ENCODE data around the gene RNF2. TPM values are rescaled to one million over a fixed set of nuclear protein-coding genes. Genes with fewer than 3 reads are reported as not detected.

Gene RNF2
- total and polyA plus RNA-seq, 2 donors (not counting 3 experiments of a cell fraction or from before 2014, with no cell fraction given), result 13.6 to 30.6 TPM

DNA sequence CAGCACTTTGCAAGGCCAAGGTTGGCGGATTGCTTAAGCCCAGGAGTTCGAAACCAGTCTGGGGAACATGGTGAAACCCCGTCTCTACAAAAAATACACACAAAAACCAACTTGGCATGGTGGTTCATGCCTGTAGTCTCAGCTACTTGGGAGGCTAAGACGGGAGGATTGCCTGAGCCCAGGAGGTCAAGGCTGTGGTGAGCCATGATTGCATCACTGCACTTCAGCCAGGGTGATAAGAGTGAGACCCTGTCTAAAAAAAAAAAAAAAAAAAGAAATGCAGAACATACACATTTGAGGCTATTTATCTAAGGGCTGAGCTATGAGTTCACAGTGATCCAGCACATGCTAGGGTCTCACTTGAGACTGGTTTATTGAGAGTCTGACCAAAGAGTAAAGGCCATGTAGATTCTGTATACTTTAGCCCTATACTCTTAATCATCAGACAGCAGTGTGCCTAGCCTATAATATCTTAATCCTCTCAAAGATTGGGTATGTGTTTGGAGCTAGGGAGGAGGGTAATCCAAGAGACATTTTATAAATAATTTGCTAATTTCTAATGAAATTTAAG lies 23.9 kb downstream of the RNF2 start:
- Histone ChIP-seq H3K36me3 (ENCODE audit: control insufficient read depth in 2 of 2, extremely low read depth in 1 of 2, insufficient read depth in 2 of 2, low read length in 2 of 2) (no peaks in the 10 kb centered on the region), H3K27me3 (ENCODE audit: control insufficient read depth in 2 of 2, insufficient read depth in 2 of 2, low read length in 2 of 2) (no peaks in the 10 kb centered on the region), H3K4me1 (ENCODE audit: control insufficient read depth, extremely low read depth, insufficient read depth, low read length) (no peaks in the 10 kb centered on the region), H2AFZ (ENCODE audit: low read depth, low read length) (no peak overlapping the region), H3K27ac (ENCODE audit: insufficient read depth, low read depth, low read length) (no peak overlapping the region), H3K9me3 (replicated peaks; ENCODE audit: control insufficient read depth, insufficient read depth, low read length) (no peaks in the 10 kb centered on the region), H3K4me2 (ENCODE audit: insufficient read depth, low read length) (no peak overlapping the region), H3K4me3 (replicated peaks in 1 of 3; ENCODE audit: insufficient read depth in 1 of 3, low read depth in 1 of 3, low read length in 3 of 3) (no peak overlapping the region), H3K79me2 (ENCODE audit: control insufficient read depth, insufficient read depth, low read length) (peaks cover 55% of the 10 kb centered on the region), H3K9me1 (replicated peaks; ENCODE audit: control insufficient read depth, extremely low read depth, insufficient read depth, low read length) (no peaks in the 10 kb centered on the region), H3K9ac (replicated peaks; ENCODE audit: extremely low read depth, insufficient read depth, low read length) (no peak overlapping the region), H4K20me1 (replicated peaks; ENCODE audit: control insufficient read depth, extremely low read depth, insufficient read depth, low read length) (peaks cover 3% of the 10 kb centered on the region)
- no peak for FAIRE-seq
- intact Hi-C loops (cut with micrococcal nuclease) (no loop called here), dilution Hi-C loops (cut with MboI; ENCODE audit: extremely low pct_ligation_motif_present, low sequenced_read_pairs) (no loop called here)
- ChIA-PET POLR2A (no interaction called here), CTCF (interaction anchor here (1.0 kb wide), 2 partner anchors 82 to 101 kb away, joined by 3 to 4 read pairs; no protein-coding TSS in a partner anchor)
- DNase-seq (ENCODE audit: low read depth, low spot score), result no peak
- BruUV-seq (replicated peaks), result no TSS peak
- TF ChIP-seq FOS (IDR thresholded peaks at IDR 0.05; ENCODE audit: borderline replicate concordance, insufficient read depth, low read length) (no peak), EZH2 (IDR thresholded peaks at IDR 0.05; ENCODE audit: borderline replicate concordance, low read depth, low read length, severe bottlenecking) (no peak), JUN (IDR thresholded peaks at IDR 0.05; ENCODE audit: borderline replicate concordance, insufficient read depth, insufficient read length, low read depth) (no peak), POLR2AphosphoS5 (IDR thresholded peaks at IDR 0.05; ENCODE audit: insufficient read depth, low read depth, low read length) (no peak), POLR2A (IDR thresholded peaks at IDR 0.05; ENCODE audit: low read depth, low read length) (no peak), MYC (IDR thresholded peaks at IDR 0.05; ENCODE audit: low read depth, low read length) (no peak), GATA2 (IDR thresholded peaks at IDR 0.05; ENCODE audit: insufficient read depth, insufficient read length, low read depth, low read length) (no peak)
- TF ChIP-seq, protein P1, sequence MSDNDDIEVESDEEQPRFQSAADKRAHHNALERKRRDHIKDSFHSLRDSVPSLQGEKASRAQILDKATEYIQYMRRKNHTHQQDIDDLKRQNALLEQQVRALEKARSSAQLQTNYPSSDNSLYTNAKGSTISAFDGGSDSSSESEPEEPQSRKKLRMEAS (IDR thresholded peaks at IDR 0.05; ENCODE audit: insufficient read depth, insufficient read length), result no peak
- TF ChIP-seq, protein P2, sequence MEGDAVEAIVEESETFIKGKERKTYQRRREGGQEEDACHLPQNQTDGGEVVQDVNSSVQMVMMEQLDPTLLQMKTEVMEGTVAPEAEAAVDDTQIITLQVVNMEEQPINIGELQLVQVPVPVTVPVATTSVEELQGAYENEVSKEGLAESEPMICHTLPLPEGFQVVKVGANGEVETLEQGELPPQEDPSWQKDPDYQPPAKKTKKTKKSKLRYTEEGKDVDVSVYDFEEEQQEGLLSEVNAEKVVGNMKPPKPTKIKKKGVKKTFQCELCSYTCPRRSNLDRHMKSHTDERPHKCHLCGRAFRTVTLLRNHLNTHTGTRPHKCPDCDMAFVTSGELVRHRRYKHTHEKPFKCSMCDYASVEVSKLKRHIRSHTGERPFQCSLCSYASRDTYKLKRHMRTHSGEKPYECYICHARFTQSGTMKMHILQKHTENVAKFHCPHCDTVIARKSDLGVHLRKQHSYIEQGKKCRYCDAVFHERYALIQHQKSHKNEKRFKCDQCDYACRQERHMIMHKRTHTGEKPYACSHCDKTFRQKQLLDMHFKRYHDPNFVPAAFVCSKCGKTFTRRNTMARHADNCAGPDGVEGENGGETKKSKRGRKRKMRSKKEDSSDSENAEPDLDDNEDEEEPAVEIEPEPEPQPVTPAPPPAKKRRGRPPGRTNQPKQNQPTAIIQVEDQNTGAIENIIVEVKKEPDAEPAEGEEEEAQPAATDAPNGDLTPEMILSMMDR (IDR thresholded peaks at IDR 0.05; ENCODE audit: extremely low read depth in 1 of 2, insufficient read depth in 1 of 2, low read depth in 1 of 2, low read length in 2 of 2), result no peak
